OCI-LY1 (cell line): ENCODE data around the gene UNC13A.
"Not testable (repeated sequence)": the region's sequence is repeated elsewhere in the genome, so short reads cannot be mapped to it uniquely, and the experiment has no call there.

Experiments used
- H2AFZ ChIP-seq: fragments of 200-600 bp; sonication (generic), shearing (Covaris generic); 2 replicates; pipeline ENCODE4 v1.6.0; 2014; ENCODE audit warnings: antibody characterized with exemption, mild to moderate bottlenecking, low read length
- H3F3A ChIP-seq: fragments of 200-600 bp; sonication (generic), shearing (Covaris generic); 2 replicates; pipeline ENCODE4 v1.6.0; 2014; ENCODE audit warnings: mild to moderate bottlenecking, antibody characterized with exemption, low read length, moderate library complexity; ENCODE audit not compliant: insufficient read depth
- H3K27ac ChIP-seq: fragments of 200-600 bp; sonication (generic); 2 replicates; pipeline ENCODE4 v1.5.1; 2014; ENCODE audit warnings: low read length, mixed run types, mild to moderate bottlenecking, low read depth; ENCODE audit not compliant: poor library complexity, severe bottlenecking
- H3K27me3 ChIP-seq: fragments of 200-600 bp; sonication (generic); 2 replicates; pipeline ENCODE4 v1.6.0; 2014; ENCODE audit warnings: antibody characterized with exemption, mild to moderate bottlenecking, low read length, moderate library complexity; ENCODE audit not compliant: insufficient read depth
- H3K36me3 ChIP-seq: fragments of 200-600 bp; sonication (generic); 2 replicates; pipeline ENCODE4 v1.6.1; 2014; ENCODE audit warnings: mild to moderate bottlenecking, antibody characterized with exemption, low read length, moderate library complexity, mixed read lengths; ENCODE audit not compliant: insufficient read depth
- H3K4me1 ChIP-seq: fragments of 200-600 bp; sonication (generic); 2 replicates; pipeline ENCODE4 v1.5.1; 2014; ENCODE audit warnings: mild to moderate bottlenecking, low read length, moderate library complexity; ENCODE audit not compliant: insufficient read depth, severe bottlenecking
- H3K4me2 ChIP-seq: fragments of 200-600 bp; sonication (generic), shearing (Covaris generic); 2 replicates; pipeline ENCODE4 v1.6.1; 2014; ENCODE audit warnings: low read length
- H3K4me3 ChIP-seq: fragments of 200-600 bp; sonication (generic); 2 replicates; pipeline ENCODE4 v1.5.1; 2014; ENCODE audit warnings: low read length, low read depth, mild to moderate bottlenecking, mixed read lengths; ENCODE audit not compliant: poor library complexity, severe bottlenecking
- H3K79me2 ChIP-seq: fragments of 200-600 bp; shearing (Covaris generic); 2 replicates; pipeline ENCODE4 v1.6.1; 2016; ENCODE audit warnings: mixed run types, low read length, mixed read lengths; ENCODE audit not compliant: insufficient read depth
- H3K9ac ChIP-seq: fragments of 200-600 bp; sonication (generic), shearing (Covaris generic); 2 replicates; pipeline ENCODE4 v1.6.1; 2014; ENCODE audit warnings: mild to moderate bottlenecking, low read length, mixed read lengths
- H3K9me2 ChIP-seq: fragments of 200-600 bp; sonication (generic), shearing (Covaris generic); 2 replicates; pipeline ENCODE4 v1.6.1; 2014; ENCODE audit warnings: low read depth, mild to moderate bottlenecking, low read length, mixed read lengths
- H3K9me3 ChIP-seq: fragments of 200-600 bp; shearing (Covaris generic); 2 replicates; pipeline ENCODE4 v1.6.1; 2014; ENCODE audit warnings: low read length, mixed read lengths
- H4K20me1 ChIP-seq: fragments of 200-600 bp; sonication (generic), shearing (Covaris generic); 2 replicates; pipeline ENCODE4 v1.6.0; 2016; ENCODE audit warnings: mild to moderate bottlenecking, low read length; ENCODE audit not compliant: insufficient read depth
- EZH2 ChIP-seq: fragments of 200-600 bp; sonication (generic), shearing (Covaris generic); IDR thresholded peaks from 2 replicates; pipeline ENCODE4 v1.8.0; 2017; ENCODE audit warnings: borderline replicate concordance, mixed run types, mild to moderate bottlenecking, antibody characterized with exemption, low read length, moderate library complexity, mixed read lengths
- TF ChIP-seq, protein P1 (sequence below): fragments of 200-600 bp; sonication (generic), shearing (Covaris generic); IDR thresholded peaks from 2 replicates; pipeline ENCODE4 v1.5.1; 2017; ENCODE audit warnings: mild to moderate bottlenecking, antibody characterized with exemption, low read length, moderate library complexity, mixed read lengths

Gene UNC13A

DNA sequence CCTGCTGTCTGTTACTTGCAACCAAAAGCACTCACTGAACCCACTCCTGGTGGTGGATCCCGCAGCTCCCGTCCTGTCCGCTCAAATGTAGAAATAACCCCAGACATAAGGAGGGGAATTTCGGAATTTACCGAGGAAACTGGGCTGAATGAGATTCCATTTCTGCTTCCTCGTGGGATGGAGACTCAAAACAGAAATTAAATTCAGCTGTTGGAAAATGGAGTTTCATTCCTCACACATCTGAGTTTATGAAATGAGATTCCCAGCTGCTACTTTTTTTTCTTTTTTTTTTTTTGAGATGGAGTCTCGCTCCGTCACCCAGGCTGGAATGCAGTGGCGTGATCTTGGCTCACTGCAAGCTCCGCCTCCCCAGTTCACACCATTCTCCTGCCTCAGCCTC, 88.4 kb downstream of the UNC13A start:
- Histone ChIP-seq H3K9ac (no peak overlapping the region), H3K79me2 (no peaks in the 10 kb centered on the region)
- TF ChIP-seq, protein P1, sequence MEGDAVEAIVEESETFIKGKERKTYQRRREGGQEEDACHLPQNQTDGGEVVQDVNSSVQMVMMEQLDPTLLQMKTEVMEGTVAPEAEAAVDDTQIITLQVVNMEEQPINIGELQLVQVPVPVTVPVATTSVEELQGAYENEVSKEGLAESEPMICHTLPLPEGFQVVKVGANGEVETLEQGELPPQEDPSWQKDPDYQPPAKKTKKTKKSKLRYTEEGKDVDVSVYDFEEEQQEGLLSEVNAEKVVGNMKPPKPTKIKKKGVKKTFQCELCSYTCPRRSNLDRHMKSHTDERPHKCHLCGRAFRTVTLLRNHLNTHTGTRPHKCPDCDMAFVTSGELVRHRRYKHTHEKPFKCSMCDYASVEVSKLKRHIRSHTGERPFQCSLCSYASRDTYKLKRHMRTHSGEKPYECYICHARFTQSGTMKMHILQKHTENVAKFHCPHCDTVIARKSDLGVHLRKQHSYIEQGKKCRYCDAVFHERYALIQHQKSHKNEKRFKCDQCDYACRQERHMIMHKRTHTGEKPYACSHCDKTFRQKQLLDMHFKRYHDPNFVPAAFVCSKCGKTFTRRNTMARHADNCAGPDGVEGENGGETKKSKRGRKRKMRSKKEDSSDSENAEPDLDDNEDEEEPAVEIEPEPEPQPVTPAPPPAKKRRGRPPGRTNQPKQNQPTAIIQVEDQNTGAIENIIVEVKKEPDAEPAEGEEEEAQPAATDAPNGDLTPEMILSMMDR: no peak
- no peak for TF ChIP-seq EZH2

DNA sequence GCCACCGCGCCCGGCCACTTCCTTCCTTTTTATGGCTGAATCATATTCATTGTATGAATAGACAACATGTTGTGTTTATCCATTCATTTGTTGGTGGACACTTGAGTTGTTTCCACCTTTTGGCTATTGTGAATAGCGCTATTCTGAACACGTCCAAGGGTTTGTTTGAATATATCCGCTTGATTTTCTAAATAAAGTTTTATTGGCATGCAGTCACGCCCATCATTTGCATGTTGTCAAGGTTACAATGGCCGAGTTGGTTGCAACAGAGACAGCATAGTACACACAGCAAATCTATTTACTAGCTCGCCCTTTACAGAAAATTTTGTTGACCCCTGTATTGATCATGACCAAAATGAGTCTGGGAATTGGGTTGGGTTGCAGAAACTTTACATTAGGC, 89.2 kb downstream of the UNC13A start:
- H3F3A ChIP-seq: no peaks in the 10 kb centered on the region
- no peak overlapping the region for H2AFZ ChIP-seq
- no peaks in the 10 kb centered on the region for H3K9me2 ChIP-seq
- H3K27ac ChIP-seq: no peak overlapping the region
- H3K27me3 ChIP-seq: peaks cover 4% of the 10 kb centered on the region; the same call in 1 of the 2 replicates
- no peak for TF ChIP-seq EZH2
- TF ChIP-seq, protein P1: no peak
- no peaks in the 10 kb centered on the region for H4K20me1 ChIP-seq
- no peaks in the 10 kb centered on the region for H3K79me2 ChIP-seq
- no peaks in the 10 kb centered on the region for H3K9me3 ChIP-seq
- H3K36me3 ChIP-seq: no peaks in the 10 kb centered on the region
- H3K9ac ChIP-seq: no peak overlapping the region
- no peak overlapping the region for H3K4me3 ChIP-seq
- H3K4me1 ChIP-seq: no peaks in the 10 kb centered on the region
- no peak overlapping the region for H3K4me2 ChIP-seq

More for the DNA sequence above, 88.4 kb downstream of the UNC13A start:
- Histone ChIP-seq H4K20me1 (no peaks in the 10 kb centered on the region), H3K9me2 (no peaks in the 10 kb centered on the region), H3K27ac (no peak overlapping the region), H3K4me1 (no peaks in the 10 kb centered on the region), H3F3A (no peaks in the 10 kb centered on the region), H3K4me2 (no peak overlapping the region), H3K27me3 (peaks cover 4% of the 10 kb centered on the region; the same call in 1 of the 2 replicates), H3K9me3 (no peaks in the 10 kb centered on the region), H2AFZ (no peak overlapping the region), H3K36me3 (no peaks in the 10 kb centered on the region), H3K4me3 (no peak overlapping the region)

DNA sequence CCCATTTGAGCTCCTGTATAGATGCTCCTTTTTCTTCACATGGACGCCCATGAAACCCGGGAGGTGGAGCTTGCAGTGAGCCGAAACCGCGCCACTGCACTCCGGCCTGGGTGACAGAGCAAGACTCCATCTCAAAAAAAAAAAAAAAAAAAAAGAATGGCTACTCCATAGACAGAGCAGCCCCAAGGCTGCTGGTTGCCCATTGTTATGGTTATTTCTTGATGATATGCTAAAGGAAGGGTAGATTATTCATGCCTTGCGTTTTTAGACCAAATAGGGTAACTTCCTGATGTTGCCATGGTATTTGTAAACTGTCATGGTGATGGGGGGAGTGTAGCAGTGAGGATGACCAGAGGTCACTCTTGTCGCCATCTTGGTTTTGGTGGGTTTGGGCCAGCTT, 90.1 kb downstream of the UNC13A start:
- H3K4me1 ChIP-seq, H3K4me3 ChIP-seq, H4K20me1 ChIP-seq, H3K9me3 ChIP-seq, H3K9me2 ChIP-seq, H3K27me3 ChIP-seq, H3K9ac ChIP-seq, H3F3A ChIP-seq, H3K27ac ChIP-seq, H2AFZ ChIP-seq, H3K79me2 ChIP-seq, H3K4me2 ChIP-seq, H3K36me3 ChIP-seq: not testable (repeated sequence)

DNA sequence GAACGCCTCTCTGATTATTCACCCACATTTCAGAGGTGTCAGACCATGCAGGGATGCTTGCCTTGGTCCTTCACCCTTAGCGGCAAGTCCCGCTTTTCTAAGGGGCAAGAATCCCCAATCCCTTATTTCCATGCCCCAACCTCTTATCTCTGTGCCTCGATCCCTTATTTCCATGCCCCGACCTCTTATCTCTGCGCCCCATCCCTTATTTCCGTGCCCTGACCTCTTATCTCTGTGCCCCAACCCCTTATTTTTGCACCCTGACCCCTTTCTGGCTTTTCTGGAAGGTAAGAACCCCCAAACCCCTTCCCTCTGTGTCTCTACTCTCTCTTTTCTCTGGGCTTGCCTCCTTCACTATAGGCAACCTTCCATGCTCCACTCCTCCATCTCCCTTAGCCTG, 93.9 kb downstream of the UNC13A start:
- not testable (repeated sequence) for H3K4me1 ChIP-seq, H2AFZ ChIP-seq, H3K79me2 ChIP-seq, H4K20me1 ChIP-seq, H3K27me3 ChIP-seq, H3K27ac ChIP-seq, H3F3A ChIP-seq, H3K4me3 ChIP-seq, H3K4me2 ChIP-seq, H3K36me3 ChIP-seq, H3K9me2 ChIP-seq, H3K9me3 ChIP-seq, H3K9ac ChIP-seq
